ENCODE measurements around the gene CIP2A. TPM values are rescaled to one million over a fixed set of nuclear protein-coding genes. Genes with fewer than 3 reads are reported as not detected.

Gene CIP2A
- total RNA-seq, 4 donors from 2014 or later, result 2.0 to 6.2 (median 2.1) TPM

DNA sequence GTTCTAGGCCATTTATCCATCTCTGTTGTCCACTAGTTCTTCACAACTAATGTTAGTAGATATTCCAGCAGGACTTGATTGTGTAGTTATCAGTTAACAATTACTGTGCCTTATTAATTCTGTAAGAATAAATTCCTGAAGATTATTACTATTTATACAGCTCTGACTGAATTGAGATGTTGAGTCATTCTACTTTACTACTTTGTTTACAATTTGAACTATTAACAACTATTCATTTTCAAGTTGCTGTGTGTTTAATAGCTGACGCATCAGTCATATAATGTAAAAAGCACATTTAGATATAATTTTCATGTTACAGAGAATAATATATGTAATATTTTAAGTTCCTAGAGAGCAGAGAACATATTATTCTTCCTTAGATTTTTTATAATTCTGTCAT is 21.4 kb upstream of the CIP2A start:
- Histone ChIP-seq H3K4me1 (no peaks in the 10 kb centered on the region), H3K27me3 (no peaks in the 10 kb centered on the region), H3K4me3 (no peak overlapping the region), H3K9me3 (no peaks in the 10 kb centered on the region), H3K36me3 (peaks cover 0 to 27% (median 5%) of the 10 kb centered on the region in 4 donors), H3K27ac (replicated peaks in 1 of 4) (no peak overlapping the region)
- DNase-seq (ENCODE audit: extremely low spot score), result no peak
- intact Hi-C loops (cut with DNase I), result no loop called here
- 98% methylated on average over 1 of the region's 1 CpG for WGBS
- TF ChIP-seq POLR2AphosphoS5 (IDR thresholded peaks at IDR 0.05) (no peak), EP300 (IDR thresholded peaks at IDR 0.05) (no peak), POLR2A (IDR thresholded peaks at IDR 0.05; ENCODE audit: low read depth) (no peak)
- TF ChIP-seq, protein P1, sequence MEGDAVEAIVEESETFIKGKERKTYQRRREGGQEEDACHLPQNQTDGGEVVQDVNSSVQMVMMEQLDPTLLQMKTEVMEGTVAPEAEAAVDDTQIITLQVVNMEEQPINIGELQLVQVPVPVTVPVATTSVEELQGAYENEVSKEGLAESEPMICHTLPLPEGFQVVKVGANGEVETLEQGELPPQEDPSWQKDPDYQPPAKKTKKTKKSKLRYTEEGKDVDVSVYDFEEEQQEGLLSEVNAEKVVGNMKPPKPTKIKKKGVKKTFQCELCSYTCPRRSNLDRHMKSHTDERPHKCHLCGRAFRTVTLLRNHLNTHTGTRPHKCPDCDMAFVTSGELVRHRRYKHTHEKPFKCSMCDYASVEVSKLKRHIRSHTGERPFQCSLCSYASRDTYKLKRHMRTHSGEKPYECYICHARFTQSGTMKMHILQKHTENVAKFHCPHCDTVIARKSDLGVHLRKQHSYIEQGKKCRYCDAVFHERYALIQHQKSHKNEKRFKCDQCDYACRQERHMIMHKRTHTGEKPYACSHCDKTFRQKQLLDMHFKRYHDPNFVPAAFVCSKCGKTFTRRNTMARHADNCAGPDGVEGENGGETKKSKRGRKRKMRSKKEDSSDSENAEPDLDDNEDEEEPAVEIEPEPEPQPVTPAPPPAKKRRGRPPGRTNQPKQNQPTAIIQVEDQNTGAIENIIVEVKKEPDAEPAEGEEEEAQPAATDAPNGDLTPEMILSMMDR (IDR thresholded peaks at IDR 0.05), result no peak

DNA sequence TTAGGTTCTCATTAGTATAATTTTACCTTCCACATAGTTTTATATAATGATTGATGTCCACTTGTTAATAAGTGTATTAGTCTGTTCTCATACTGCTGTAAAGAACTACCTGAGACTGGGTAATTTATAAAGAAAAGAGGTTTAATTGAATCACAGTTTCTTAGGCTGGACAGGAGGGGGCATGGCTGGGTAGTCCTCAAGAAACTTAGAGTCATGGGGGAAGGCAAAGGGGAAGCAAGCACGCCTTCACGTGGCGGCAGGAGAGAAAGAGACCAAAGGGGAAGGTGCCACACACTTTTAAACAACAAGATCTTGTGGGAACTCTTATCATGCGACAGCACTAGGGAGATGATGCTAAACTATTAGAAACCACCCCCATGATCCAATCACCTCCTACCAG is 19.5 kb upstream of the CIP2A start:
- Histone ChIP-seq H3K4me1 (peaks cover 0 to 5% (median 3%) of the 10 kb centered on the region in 4 donors), H3K9me3 (no peaks in the 10 kb centered on the region), H3K36me3 (peaks cover 0 to 27% (median 5%) of the 10 kb centered on the region in 4 donors), H3K4me3 (no peak overlapping the region), H3K27ac (replicated peaks in 1 of 4) (no peak overlapping the region), H3K27me3 (no peaks in the 10 kb centered on the region)
- intact Hi-C loops (cut with DNase I), result no loop called here
- no peak for DNase-seq (ENCODE audit: extremely low spot score)
- TF ChIP-seq, protein P1 (IDR thresholded peaks at IDR 0.05), result no peak
- no peak for TF ChIP-seq POLR2AphosphoS5 (IDR thresholded peaks at IDR 0.05)
- no peak for TF ChIP-seq POLR2A (IDR thresholded peaks at IDR 0.05; ENCODE audit: low read depth)
- no peak for TF ChIP-seq EP300 (IDR thresholded peaks at IDR 0.05)
- 85% methylated on average over 4 of the region's 4 CpGs for WGBS

DNA sequence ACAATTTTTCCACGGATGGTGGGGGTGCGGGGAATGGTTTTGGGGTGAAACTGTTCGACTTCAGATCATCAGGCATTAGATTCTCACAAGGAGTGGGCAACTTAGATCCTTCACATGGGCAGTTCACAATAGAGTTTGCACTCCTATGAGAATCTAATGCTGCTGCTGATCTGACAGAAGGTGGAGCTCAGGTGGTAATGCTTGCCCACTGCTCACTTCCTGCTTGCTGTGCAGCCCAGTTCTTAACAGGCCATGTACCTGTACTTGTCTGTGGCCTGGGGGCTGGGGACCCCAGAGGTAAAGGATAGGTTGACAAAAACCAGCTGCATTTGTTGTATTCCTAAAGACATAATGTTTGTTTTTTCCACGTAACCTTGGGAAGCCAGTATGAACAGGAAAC is 16.3 kb upstream of the CIP2A start:
- Histone ChIP-seq H3K9me3 (no peaks in the 10 kb centered on the region), H3K36me3 (peaks cover 0 to 14% (median 2%) of the 10 kb centered on the region in 4 donors), H3K27ac (replicated peaks in 1 of 4) (no peak overlapping the region), H3K4me3 (no peak overlapping the region), H3K27me3 (no peaks in the 10 kb centered on the region), H3K4me1 (peaks cover 0 to 32% (median 19%) of the 10 kb centered on the region in 4 donors)
- intact Hi-C loops (cut with DNase I), result no loop called here
- TF ChIP-seq, protein P1 (IDR thresholded peaks at IDR 0.05), result no peak
- TF ChIP-seq POLR2AphosphoS5 (IDR thresholded peaks at IDR 0.05) (no peak), POLR2A (IDR thresholded peaks at IDR 0.05; ENCODE audit: low read depth) (no peak), EP300 (IDR thresholded peaks at IDR 0.05) (no peak)
- DNase-seq (ENCODE audit: extremely low spot score), result no peak
- WGBS, result 88% methylated on average over 4 of the region's 4 CpGs

DNA sequence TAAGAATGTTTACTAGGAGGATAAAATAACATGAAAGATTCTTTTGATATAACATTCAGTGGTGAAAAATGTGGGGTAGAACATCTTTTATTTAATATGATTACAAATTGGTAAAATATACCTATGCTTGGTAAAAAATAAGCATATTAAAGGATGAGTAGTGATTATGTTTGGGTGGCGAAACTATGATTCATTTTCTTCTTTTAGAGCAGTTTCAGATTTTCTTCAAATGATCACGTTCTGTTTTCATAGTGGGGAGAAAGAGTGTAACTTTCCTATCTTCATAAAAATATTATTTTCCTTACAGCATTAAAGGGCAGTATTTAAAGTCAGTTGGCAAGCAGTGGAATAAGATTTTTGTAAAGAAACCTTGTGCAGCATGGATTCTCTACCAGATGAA is 15.8 kb upstream of the CIP2A start:
- 93% methylated on average over 2 of the region's 2 CpGs for WGBS
- H3K27ac ChIP-seq (replicated peaks in 1 of 4), result no peak overlapping the region
- TF ChIP-seq POLR2A (IDR thresholded peaks at IDR 0.05; ENCODE audit: low read depth) (no peak), POLR2AphosphoS5 (IDR thresholded peaks at IDR 0.05) (no peak), EP300 (IDR thresholded peaks at IDR 0.05) (no peak)
- TF ChIP-seq, protein P1 (IDR thresholded peaks at IDR 0.05), result no peak
- H3K4me3 ChIP-seq, result no peak overlapping the region
- no peaks in the 10 kb centered on the region for H3K27me3 ChIP-seq
- H3K36me3 ChIP-seq, result peaks cover 0 to 14% (median 1%) of the 10 kb centered on the region in 4 donors
- no peaks in the 10 kb centered on the region for H3K9me3 ChIP-seq
- peaks cover 0 to 32% (median 19%) of the 10 kb centered on the region in 4 donors for H3K4me1 ChIP-seq
- no peak for DNase-seq (ENCODE audit: extremely low spot score)
- intact Hi-C loops (cut with DNase I), result no loop called here

DNA sequence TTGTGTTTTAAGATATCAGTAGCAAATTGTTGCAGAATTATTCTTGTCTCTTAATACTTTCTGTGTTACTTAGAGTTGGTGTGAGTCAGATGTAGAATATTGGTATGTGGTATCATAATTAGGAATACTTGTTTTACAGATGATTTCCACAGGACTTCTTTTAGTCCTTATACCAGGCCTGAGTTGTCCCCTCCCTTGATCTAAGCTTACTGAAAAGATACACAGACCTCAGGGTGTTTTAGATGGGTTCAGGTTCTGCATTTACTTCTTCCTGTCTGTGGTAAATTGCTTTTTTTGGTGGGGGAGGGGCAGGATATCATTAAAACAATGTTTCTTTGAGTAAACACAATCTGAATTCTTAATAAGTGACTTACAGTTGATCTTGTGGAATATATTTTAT is 14.5 kb upstream of the CIP2A start:
- TF ChIP-seq, protein P1 (IDR thresholded peaks at IDR 0.05), result no peak
- TF ChIP-seq POLR2AphosphoS5 (IDR thresholded peaks at IDR 0.05), result no peak
- no peak for TF ChIP-seq EP300 (IDR thresholded peaks at IDR 0.05)
- TF ChIP-seq POLR2A (IDR thresholded peaks at IDR 0.05; ENCODE audit: low read depth), result no peak
- H3K27ac ChIP-seq (replicated peaks in 1 of 4), result peak overlapping the region in 2 of 4 donors; percentile 64 to 68
- no peaks in the 10 kb centered on the region for H3K27me3 ChIP-seq
- DNase-seq (ENCODE audit: extremely low spot score), result no peak
- H3K9me3 ChIP-seq, result no peaks in the 10 kb centered on the region
- H3K36me3 ChIP-seq, result peaks cover 0 to 2% (median 0%) of the 10 kb centered on the region in 4 donors
- intact Hi-C loops (cut with DNase I), result no loop called here
- H3K4me3 ChIP-seq, result no peak overlapping the region
- peaks cover 0 to 32% (median 19%) of the 10 kb centered on the region in 4 donors for H3K4me1 ChIP-seq
